ENCODE data around the gene ACIN1.

ACIN1 gene

DNA sequence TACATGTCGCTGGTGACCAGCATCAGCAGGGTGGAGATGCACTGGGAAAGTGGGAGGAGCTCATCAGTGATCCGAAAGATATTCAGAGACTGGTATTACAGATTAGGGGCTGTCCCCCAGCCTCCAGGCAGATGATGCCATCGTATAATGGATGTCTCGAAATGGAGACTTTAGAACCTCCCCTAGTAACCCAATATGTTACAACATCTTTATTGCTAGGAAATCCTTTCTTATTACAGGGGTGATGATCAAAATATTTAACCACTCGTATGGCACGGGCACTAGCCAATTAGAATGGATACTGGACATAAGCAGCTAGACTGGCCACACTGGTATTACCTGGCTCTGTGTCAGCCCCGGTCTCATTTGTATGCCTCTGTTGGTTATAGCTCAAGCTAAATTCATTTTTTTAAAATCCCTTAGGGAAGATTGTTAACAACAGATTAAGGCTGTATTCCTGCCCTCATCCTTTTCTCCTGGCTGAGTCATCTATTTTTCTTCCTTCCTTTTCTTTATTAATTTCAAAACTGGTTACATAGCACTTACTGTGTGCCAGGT lies 34.9 kb upstream of the ACIN1 start:
- TF ChIP-seq, protein P1, sequence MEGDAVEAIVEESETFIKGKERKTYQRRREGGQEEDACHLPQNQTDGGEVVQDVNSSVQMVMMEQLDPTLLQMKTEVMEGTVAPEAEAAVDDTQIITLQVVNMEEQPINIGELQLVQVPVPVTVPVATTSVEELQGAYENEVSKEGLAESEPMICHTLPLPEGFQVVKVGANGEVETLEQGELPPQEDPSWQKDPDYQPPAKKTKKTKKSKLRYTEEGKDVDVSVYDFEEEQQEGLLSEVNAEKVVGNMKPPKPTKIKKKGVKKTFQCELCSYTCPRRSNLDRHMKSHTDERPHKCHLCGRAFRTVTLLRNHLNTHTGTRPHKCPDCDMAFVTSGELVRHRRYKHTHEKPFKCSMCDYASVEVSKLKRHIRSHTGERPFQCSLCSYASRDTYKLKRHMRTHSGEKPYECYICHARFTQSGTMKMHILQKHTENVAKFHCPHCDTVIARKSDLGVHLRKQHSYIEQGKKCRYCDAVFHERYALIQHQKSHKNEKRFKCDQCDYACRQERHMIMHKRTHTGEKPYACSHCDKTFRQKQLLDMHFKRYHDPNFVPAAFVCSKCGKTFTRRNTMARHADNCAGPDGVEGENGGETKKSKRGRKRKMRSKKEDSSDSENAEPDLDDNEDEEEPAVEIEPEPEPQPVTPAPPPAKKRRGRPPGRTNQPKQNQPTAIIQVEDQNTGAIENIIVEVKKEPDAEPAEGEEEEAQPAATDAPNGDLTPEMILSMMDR (IDR thresholded peaks at IDR 0.05; ENCODE audit: control insufficient read depth, extremely low read depth, insufficient read depth), result no peak
- H3K4me3 ChIP-seq (ENCODE audit: low read depth, low read length), result peak overlapping the region; percentile 3; the same call in 1 of the 2 replicates
- peak; percentile 75 for DNase-seq (ENCODE audit: low read depth)

DNA sequence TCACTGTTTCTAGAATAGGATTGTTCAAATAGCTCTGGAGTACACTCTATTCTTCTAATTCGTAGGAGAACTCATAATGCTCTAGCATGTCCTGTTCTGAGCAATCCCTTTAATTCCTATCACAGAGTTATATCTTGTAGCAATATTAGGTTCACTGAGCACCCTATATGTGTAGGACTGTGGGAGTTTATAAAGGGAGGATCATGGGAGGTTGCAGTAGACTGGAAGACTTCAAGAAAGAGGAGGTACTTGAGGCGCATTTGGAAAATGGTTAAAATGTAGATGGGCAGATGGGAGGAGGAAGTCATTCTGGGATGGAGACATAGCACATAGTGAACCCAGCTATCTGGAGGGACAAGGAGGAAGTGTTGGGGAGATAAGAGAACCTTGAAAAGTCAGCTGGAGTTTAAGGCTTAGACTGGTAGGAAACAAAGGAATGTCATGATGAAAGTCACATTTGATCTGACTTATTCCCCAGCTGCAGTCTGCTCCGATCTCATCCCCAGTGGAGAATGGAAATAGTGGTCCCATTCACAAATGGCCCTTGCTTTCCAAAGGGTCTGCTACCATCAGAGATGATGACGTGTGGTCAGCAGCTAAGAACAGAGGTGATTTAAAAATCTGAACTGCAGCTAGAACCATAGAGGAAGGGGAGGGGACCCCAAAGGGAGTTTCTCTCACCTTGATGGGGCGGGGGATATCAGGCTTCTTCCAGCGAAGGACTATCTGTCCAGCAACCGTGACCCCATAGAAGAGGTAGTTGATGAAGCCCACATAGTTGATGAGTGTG lies 34.2 kb upstream of the ACIN1 start:
- TF ChIP-seq, protein P1 (IDR thresholded peaks at IDR 0.05; ENCODE audit: control insufficient read depth, extremely low read depth, insufficient read depth), result no peak
- H3K4me3 ChIP-seq (ENCODE audit: low read depth, low read length), result no peak overlapping the region
- no peak for DNase-seq (ENCODE audit: low read depth)

DNA sequence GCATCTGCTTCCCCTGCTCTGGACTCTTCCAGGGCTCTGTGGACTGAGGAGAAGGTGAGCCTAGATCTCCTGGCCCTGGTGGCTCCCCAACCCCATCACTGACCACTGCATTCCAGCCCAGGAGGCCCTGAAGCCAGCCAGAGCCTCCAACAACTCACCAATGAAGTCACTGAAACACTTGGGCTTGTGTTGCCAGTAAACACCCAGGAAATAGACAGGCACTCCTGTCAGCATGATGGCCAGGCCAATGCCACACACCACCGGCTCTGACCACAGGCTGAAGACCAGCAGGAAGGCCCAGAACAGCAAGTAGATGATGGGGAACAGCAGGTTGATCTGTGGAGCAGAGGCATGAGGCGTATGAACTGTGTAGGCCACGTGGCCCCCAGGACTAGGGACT lies 32.9 kb upstream of the ACIN1 start:
- no peak overlapping the region for H3K4me3 ChIP-seq (ENCODE audit: low read depth, low read length)
- TF ChIP-seq, protein P1 (IDR thresholded peaks at IDR 0.05; ENCODE audit: control insufficient read depth, extremely low read depth, insufficient read depth), result no peak
- DNase-seq (ENCODE audit: low read depth), result no peak

DNA sequence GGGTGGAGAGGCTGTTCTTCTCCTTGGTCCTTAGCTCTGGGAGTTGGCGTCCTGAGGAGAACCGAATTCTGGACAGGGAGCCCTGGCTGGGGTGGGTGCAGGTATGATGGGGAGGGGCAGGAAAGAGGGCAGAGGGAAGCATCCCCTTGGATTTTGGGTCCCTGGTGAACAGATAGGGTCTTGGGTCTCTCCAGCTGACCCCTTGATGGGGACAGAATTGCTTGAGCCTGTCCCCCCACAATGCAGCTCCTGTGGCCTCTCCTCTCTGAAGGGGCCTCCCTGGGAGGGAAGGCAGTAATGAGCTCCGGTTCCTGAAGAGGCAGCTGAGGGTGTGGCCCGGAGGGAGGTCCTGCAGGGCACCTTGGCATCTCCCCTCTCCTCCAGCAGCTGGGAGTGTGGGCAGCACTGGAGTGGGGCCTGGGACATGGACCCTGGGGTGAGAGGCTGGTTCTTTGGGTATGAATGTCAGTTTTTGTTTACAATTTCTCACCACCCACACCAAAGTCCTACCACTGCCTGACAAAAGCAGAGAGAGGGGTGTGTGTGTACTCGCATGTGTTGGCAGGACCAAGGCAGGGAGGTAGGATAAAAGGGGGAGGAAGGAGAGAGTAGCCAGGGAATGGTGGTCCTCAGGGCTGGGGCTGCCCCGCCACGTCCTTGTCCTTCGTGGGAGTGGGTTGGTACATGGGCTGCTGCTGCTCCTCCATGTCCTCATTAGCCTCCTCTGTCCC lies 31.8 kb upstream of the ACIN1 start:
- H3K4me3 ChIP-seq (ENCODE audit: low read depth, low read length), result no peak overlapping the region
- no peak for DNase-seq (ENCODE audit: low read depth)
- TF ChIP-seq, protein P1 (IDR thresholded peaks at IDR 0.05; ENCODE audit: control insufficient read depth, extremely low read depth, insufficient read depth), result no peak

DNA sequence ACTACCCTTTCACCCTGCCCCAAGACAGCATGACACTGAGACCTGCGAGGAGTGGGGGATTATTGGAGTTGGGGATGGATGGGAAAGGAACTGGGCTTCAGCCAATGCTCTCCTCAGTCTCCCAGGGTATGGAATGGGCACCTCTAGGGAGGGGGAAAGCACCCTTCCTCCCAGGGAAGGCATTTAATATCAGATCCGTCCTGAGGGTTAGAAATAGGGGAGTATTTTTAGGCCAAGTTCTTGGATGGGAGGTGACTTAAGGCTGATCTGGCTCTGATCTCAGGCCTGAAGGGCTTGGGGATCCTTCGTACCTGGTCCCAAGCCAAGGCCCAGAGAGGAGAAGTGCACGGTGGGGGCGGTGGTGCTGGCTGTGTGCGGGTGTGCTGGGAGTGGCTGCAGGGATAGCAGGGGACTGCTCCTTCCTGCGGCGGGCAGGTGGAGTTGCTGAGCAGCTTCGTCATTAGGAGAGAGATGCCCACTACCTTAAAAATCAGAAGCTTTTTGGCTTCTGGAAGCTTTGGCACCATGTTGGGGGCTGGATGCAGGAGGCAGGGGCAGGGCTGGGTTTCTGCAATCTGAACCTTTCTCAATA lies 31.1 kb upstream of the ACIN1 start:
- no peak for DNase-seq (ENCODE audit: low read depth)
- TF ChIP-seq, protein P1 (IDR thresholded peaks at IDR 0.05; ENCODE audit: control insufficient read depth, extremely low read depth, insufficient read depth), result no peak
- H3K4me3 ChIP-seq (ENCODE audit: low read depth, low read length), result no peak overlapping the region

DNA sequence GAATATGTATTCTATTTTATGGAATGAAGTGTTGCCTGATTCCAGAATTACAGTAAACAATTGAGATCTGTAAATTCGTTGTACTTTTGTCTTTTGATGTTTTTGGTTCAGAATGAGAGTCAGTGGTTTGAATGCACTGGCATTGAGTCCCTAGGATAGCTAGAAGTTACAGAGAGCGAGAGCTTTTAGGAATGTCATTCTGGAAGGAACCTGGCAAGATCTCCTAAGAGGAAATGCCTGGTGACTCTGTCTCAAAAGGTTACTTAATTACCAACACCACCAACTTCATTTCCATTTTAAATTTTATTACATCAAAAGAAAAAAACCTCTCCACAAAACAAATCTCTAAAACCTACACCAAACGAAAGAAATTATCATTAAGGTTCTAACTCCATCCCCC lies 30.1 kb upstream of the ACIN1 start:
- no peak overlapping the region for H3K4me3 ChIP-seq (ENCODE audit: low read depth, low read length)
- TF ChIP-seq, protein P1 (IDR thresholded peaks at IDR 0.05; ENCODE audit: control insufficient read depth, extremely low read depth, insufficient read depth), result no peak
- DNase-seq (ENCODE audit: low read depth), result no peak
